ENCODE results near the gene EXOSC9. TPM values are rescaled to one million over a fixed set of nuclear protein-coding genes. Genes with fewer than 3 reads are reported as not detected.

EXOSC9 gene
- total RNA-seq, 1 experiment from 2014 or later, result 69.1 TPM

- no peak overlapping the region for H4K91ac ChIP-seq (ENCODE audit: insufficient read length, low read depth, low read length)
- H2BK5ac ChIP-seq (ENCODE audit: insufficient read length, low read length), result no peak overlapping the region
- no peak overlapping the region for H2BK20ac ChIP-seq (ENCODE audit: low read depth, low read length, poor library complexity, severe bottlenecking)
- no peaks in the 10 kb centered on the region for H3K4me1 ChIP-seq (ENCODE audit: insufficient read depth, low read length)
- no peak overlapping the region for H3T11ph ChIP-seq (ENCODE audit: low read length)
- H3K9me3 Mint-ChIP-seq, result no peaks in the 10 kb centered on the region
- H3K18ac ChIP-seq (ENCODE audit: insufficient read length, low read depth, low read length), result no peak overlapping the region
- no peak overlapping the region for H4K8ac ChIP-seq (replicated peaks; ENCODE audit: insufficient read length, low read depth, low read length)
- H2AFZ ChIP-seq (ENCODE audit: low read length), result no peak overlapping the region
- H3K27me3 Mint-ChIP-seq (ENCODE audit: low read depth), result no peaks in the 10 kb centered on the region
- peaks cover 4 to 12% of the 10 kb centered on the region in 2 experiments for H3K4me1 Mint-ChIP-seq
- H3K9ac ChIP-seq (ENCODE audit: extremely low read depth, insufficient read length, low read length), result no peak overlapping the region
- H2BK15ac ChIP-seq (ENCODE audit: low read depth, low read length), result no peak overlapping the region
- no peak overlapping the region for H3K27ac ChIP-seq (ENCODE audit: insufficient read length, low read depth, low read length)
- no CpG with 5 or more reads among the region's 4 CpGs for WGBS (ENCODE audit: extremely low coverage, insufficient read length, low lambda C conversion rate)
- no peak overlapping the region for H4K5ac ChIP-seq (ENCODE audit: insufficient read length, low read depth, low read length)
- H3K36me3 Mint-ChIP-seq (ENCODE audit: insufficient read depth in 1 of 3, low read depth in 3 of 3), result peaks cover 37 to 85% (median 73%) of the 10 kb centered on the region in 3 experiments
- H3K27me3 ChIP-seq (ENCODE audit: insufficient read depth, low read length), result no peaks in the 10 kb centered on the region
- H4K20me1 ChIP-seq (ENCODE audit: control insufficient read depth, insufficient read depth, insufficient read length), result no peaks in the 10 kb centered on the region
- no peaks in the 10 kb centered on the region for H3K79me1 ChIP-seq (ENCODE audit: insufficient read depth, low read depth, low read length, poor library complexity, severe bottlenecking)
- H3K4me3 Mint-ChIP-seq, result no peak overlapping the region
- no peak for DNase-seq
- H3K9me3 ChIP-seq (ENCODE audit: control insufficient read depth, low read depth, low read length), result no peaks in the 10 kb centered on the region
- TF ChIP-seq CTCF (conservative IDR thresholded peaks at IDR 0.05), result no peak
- H2BK12ac ChIP-seq (ENCODE audit: insufficient read length, low read depth, low read length), result no peak overlapping the region
- H3K4me2 ChIP-seq (ENCODE audit: insufficient read depth, insufficient read length, low read length), result no peak overlapping the region
- H3K27ac Mint-ChIP-seq, result no peak overlapping the region
- H3K79me2 ChIP-seq (ENCODE audit: insufficient read depth, low read length), result peaks cover 4% of the 10 kb centered on the region; the same call in 1 of the 2 replicates
- no peak overlapping the region for H2BK120ac ChIP-seq (ENCODE audit: low read depth, low read length, poor library complexity, severe bottlenecking)
- H2AK5ac ChIP-seq (ENCODE audit: insufficient read length, low read length), result no peak overlapping the region
- H3K14ac ChIP-seq (ENCODE audit: insufficient read depth, low read length), result no peak overlapping the region
- no peak overlapping the region for H3K56ac ChIP-seq (ENCODE audit: insufficient read length, low read depth, low read length)
- no peak overlapping the region for H3K23ac ChIP-seq (ENCODE audit: insufficient read length, low read depth, low read length)
- H3K4ac ChIP-seq (ENCODE audit: low read depth, low read length), result no peak overlapping the region
- H3K23me2 ChIP-seq (ENCODE audit: insufficient read length, low read depth, low read length, poor library complexity, severe bottlenecking), result peaks cover 3% of the 10 kb centered on the region
Measured at GRCh38 chr4:121806411-121806810, 5.3 kb downstream of the EXOSC9 start.

Data from H9 (cell line).